Esophagus muscularis mucosa (tissue), 4 donors: ENCODE results near the gene GNG4.
"Not testable (repeated sequence)": the region's sequence is repeated elsewhere in the genome, so short reads cannot be mapped to it uniquely, and the experiment has no call there.

Experiments used
- EP300 ChIP-seq: sonication (generic); formaldehyde crosslinking; IDR thresholded peaks from one replicate; pipeline ENCODE4 v1.6.1; 2017; ENCODE audit warnings: antibody characterized with exemption
- POLR2A ChIP-seq: fragments of 450-650 bp; IDR thresholded peaks from one replicate; pipeline ENCODE4 v1.6.1; 2017; ENCODE audit warnings: antibody characterized with exemption, moderate library complexity, mild to moderate bottlenecking, low read depth
- TF ChIP-seq, protein P1 (sequence below), 3 experiments: fragments of 200-600 bp in 2 of 3; fragments of 450-650 bp in 1 of 3; sonication (generic) in 2 of 3; IDR thresholded peaks; one replicate each; pipeline ENCODE4 v1.5.1; 2017 to 2019; ENCODE audit warnings: antibody characterized with exemption in 3 of 3, mild to moderate bottlenecking in 2 of 3, moderate library complexity in 1 of 3

DNA sequence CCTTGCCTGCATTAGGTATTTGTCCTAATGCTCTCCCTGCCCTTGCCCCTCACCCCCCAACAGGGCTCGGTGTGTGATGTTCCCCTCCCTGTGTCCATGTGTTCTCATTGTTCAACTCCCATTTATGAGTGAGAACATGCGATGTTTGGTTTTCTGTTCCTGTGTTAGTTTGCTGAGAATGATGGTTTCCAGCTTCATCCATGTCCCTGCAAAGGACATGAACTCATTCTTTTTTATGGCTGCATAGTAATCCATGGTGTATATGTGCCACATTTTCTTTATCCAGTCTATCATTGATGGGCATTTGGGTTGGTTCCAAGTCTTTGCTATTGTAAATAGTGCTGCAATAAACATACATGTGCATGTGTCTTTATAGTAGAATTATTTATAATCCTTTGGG lies 11.0 kb downstream of the GNG4 start:
- TF ChIP-seq, protein P1, sequence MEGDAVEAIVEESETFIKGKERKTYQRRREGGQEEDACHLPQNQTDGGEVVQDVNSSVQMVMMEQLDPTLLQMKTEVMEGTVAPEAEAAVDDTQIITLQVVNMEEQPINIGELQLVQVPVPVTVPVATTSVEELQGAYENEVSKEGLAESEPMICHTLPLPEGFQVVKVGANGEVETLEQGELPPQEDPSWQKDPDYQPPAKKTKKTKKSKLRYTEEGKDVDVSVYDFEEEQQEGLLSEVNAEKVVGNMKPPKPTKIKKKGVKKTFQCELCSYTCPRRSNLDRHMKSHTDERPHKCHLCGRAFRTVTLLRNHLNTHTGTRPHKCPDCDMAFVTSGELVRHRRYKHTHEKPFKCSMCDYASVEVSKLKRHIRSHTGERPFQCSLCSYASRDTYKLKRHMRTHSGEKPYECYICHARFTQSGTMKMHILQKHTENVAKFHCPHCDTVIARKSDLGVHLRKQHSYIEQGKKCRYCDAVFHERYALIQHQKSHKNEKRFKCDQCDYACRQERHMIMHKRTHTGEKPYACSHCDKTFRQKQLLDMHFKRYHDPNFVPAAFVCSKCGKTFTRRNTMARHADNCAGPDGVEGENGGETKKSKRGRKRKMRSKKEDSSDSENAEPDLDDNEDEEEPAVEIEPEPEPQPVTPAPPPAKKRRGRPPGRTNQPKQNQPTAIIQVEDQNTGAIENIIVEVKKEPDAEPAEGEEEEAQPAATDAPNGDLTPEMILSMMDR (IDR thresholded peaks at IDR 0.05): not testable (repeated sequence)
- TF ChIP-seq POLR2A, EP300: not testable (repeated sequence)
